ENCODE measurements around the gene ZNF836. TPM values are rescaled to one million over a fixed set of nuclear protein-coding genes. Genes with fewer than 3 reads are reported as not detected.

The ZNF836 gene
- polyA plus RNA-seq, 1 experiment, result 3.7 TPM

DNA sequence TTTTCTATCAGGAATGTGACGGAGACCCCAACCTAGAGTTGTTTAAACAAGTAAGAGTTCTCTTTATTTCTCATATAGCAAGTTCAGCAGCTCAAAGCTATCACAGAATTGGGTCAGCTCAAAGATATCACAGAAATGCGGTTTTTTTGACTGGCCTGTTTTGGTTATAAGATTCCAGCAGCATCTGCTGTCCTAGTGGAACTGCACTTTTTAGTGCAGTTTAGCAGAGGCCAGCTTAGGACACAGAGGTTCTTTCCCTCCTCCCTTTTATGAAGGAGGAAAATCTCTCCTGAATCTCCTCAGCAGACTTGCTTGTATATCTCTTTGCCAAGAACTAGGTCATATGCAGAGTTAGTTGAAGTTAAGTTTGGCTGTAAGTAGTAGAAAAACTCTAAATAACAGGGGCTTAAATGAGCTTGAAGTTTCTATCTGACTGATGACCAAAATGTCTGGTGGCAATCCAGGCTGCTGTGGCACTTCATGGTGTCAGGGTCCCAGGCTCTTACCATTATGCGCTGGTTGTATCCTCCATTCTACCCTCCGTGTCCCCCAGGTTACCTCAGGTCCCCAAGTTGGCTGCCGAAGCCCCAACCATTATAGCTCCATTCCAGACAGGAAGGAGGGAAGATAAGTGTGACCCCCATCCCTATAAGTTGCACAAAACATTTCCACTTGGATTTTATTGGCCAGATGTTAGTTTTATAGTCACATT lies 25.0 kb upstream of the ZNF836 start:
- POLR2A ChIA-PET, result no interaction called here
- DNase-seq (ENCODE audit: low read depth, low spot score), result no peak
- Histone ChIP-seq H3K27ac (ENCODE audit: low read depth, low read length) (no peak overlapping the region), H3K4me3 (ENCODE audit: low read depth, low read length) (no peak overlapping the region), H3K9me3 (ENCODE audit: control insufficient read depth, insufficient read depth, low read length) (no peaks in the 10 kb centered on the region; the same call in 1 of the 2 replicates), H3K27me3 (ENCODE audit: control insufficient read depth, insufficient read depth, low read length) (no peaks in the 10 kb centered on the region)
- no peak for TF ChIP-seq CTCF (IDR thresholded peaks at IDR 0.05; ENCODE audit: low read depth, low read length)
- CTCF ChIA-PET, result interaction anchor here (1.7 kb wide), 1 partner anchor 41 kb away, joined by 4 read pairs; no protein-coding TSS in a partner anchor

- ChIA-PET CTCF (no interaction called here), POLR2A (no interaction called here)
- no peaks in the 10 kb centered on the region for H3K27me3 ChIP-seq (ENCODE audit: control insufficient read depth, insufficient read depth, low read length)
- TF ChIP-seq CTCF (IDR thresholded peaks at IDR 0.05; ENCODE audit: low read depth, low read length), result no peak
- H3K9me3 ChIP-seq (ENCODE audit: control insufficient read depth, insufficient read depth, low read length), result no peaks in the 10 kb centered on the region; the same call in 1 of the 2 replicates
- no peak overlapping the region for H3K27ac ChIP-seq (ENCODE audit: low read depth, low read length)
- peak overlapping the region; percentile 2; the same call in 1 of the 2 replicates for H3K4me3 ChIP-seq (ENCODE audit: low read depth, low read length)
- no peak for DNase-seq (ENCODE audit: low read depth, low spot score)
Measured at GRCh38 chr19:52191951-52192350, 20.5 kb upstream of the ZNF836 start.

GRCh38 chr19:52191389-52191788 lies 20.0 kb upstream of the ZNF836 start:
- H3K9me3 ChIP-seq (ENCODE audit: control insufficient read depth, insufficient read depth, low read length), result no peaks in the 10 kb centered on the region; the same call in 1 of the 2 replicates
- H3K27ac ChIP-seq (ENCODE audit: low read depth, low read length), result peak overlapping the region; percentile 11
- no peak for TF ChIP-seq CTCF (IDR thresholded peaks at IDR 0.05; ENCODE audit: low read depth, low read length)
- CTCF ChIA-PET, result no interaction called here
- no peaks in the 10 kb centered on the region for H3K27me3 ChIP-seq (ENCODE audit: control insufficient read depth, insufficient read depth, low read length)
- H3K4me3 ChIP-seq (ENCODE audit: low read depth, low read length), result peak overlapping the region; percentile 93
- DNase-seq (ENCODE audit: low read depth, low spot score), result no peak
- POLR2A ChIA-PET, result no interaction called here

GRCh38 chr19:52190487-52191293 lies 19.3 kb upstream of the ZNF836 start:
- POLR2A ChIA-PET, result interaction anchor here (1.4 kb wide), 1 partner anchor 51 kb away, joined by 5 read pairs; the partner anchor contains the start of gene ZNF616
- Histone ChIP-seq H3K4me3 (ENCODE audit: low read depth, low read length) (peak overlapping the region; percentile 93), H3K27me3 (ENCODE audit: control insufficient read depth, insufficient read depth, low read length) (no peaks in the 10 kb centered on the region), H3K27ac (ENCODE audit: low read depth, low read length) (peak overlapping the region; percentile 94), H3K9me3 (ENCODE audit: control insufficient read depth, insufficient read depth, low read length) (no peaks in the 10 kb centered on the region; the same call in 1 of the 2 replicates)
- no peak for DNase-seq (ENCODE audit: low read depth, low spot score)
- CTCF ChIA-PET, result no interaction called here
- no peak for TF ChIP-seq CTCF (IDR thresholded peaks at IDR 0.05; ENCODE audit: low read depth, low read length)

All from AG04450 (cell line).